ENCODE measurements around the gene TBC1D4.

TBC1D4 gene

GRCh38 chr13:75494491-75494890, 12.5 kb upstream of the TBC1D4 start:
- no peak overlapping the region for H3K4me3 ChIP-seq (ENCODE audit: low read length)
- no peak for TF ChIP-seq ZNF274 (IDR thresholded peaks at IDR 0.05; ENCODE audit: low read depth, low read length)

- no peak overlapping the region for H3K4me3 ChIP-seq (ENCODE audit: low read length)
- TF ChIP-seq ZNF274 (IDR thresholded peaks at IDR 0.05; ENCODE audit: low read depth, low read length) = no peak
Observed at GRCh38 chr13:75493156-75493555, 11.2 kb upstream of the TBC1D4 start.

- TF ChIP-seq ZNF274 (IDR thresholded peaks at IDR 0.05; ENCODE audit: low read depth, low read length) = no peak
Observed at GRCh38 chr13:75492389-75492788, 10.4 kb upstream of the TBC1D4 start.

GRCh38 chr13:75491376-75491775, 9.4 kb upstream of the TBC1D4 start:
- no peak overlapping the region for H3K4me3 ChIP-seq (ENCODE audit: low read length)

More at GRCh38 chr13:75492389-75492788, 10.4 kb upstream of the TBC1D4 start:
- no peak overlapping the region for H3K4me3 ChIP-seq (ENCODE audit: low read length)

GRCh38 chr13:75489502-75490263, 7.7 kb upstream of the TBC1D4 start:
- no peak for TF ChIP-seq ZNF274 (IDR thresholded peaks at IDR 0.05; ENCODE audit: low read depth, low read length)
- H3K4me3 ChIP-seq (ENCODE audit: low read length) = peak overlapping the region; percentile 23; the same call in 1 of the 2 replicates

More at GRCh38 chr13:75491376-75491775, 9.4 kb upstream of the TBC1D4 start:
- TF ChIP-seq ZNF274 (IDR thresholded peaks at IDR 0.05; ENCODE audit: low read depth, low read length) = no peak

- TF ChIP-seq ZNF274 (IDR thresholded peaks at IDR 0.05; ENCODE audit: low read depth, low read length) = no peak
- no peak overlapping the region for H3K4me3 ChIP-seq (ENCODE audit: low read length)
Observed at GRCh38 chr13:75486146-75487062, 4.4 kb upstream of the TBC1D4 start.

- no peak overlapping the region for H3K4me3 ChIP-seq (ENCODE audit: low read length)
- no peak for TF ChIP-seq ZNF274 (IDR thresholded peaks at IDR 0.05; ENCODE audit: low read depth, low read length)
Observed at GRCh38 chr13:75485286-75486062, 3.5 kb upstream of the TBC1D4 start.

- no peak for TF ChIP-seq ZNF274 (IDR thresholded peaks at IDR 0.05; ENCODE audit: low read depth, low read length)
- 0 out of 2 replicates have a peak overlapping the region, but pooled peaks have one; percentile 64 for H3K4me3 ChIP-seq (ENCODE audit: low read length)
Observed at GRCh38 chr13:75482820-75483079, 781 bp upstream of the TBC1D4 start.

GRCh38 chr13:75481176-75482069, 546 bp downstream of the TBC1D4 start:
- no peak for TF ChIP-seq ZNF274 (IDR thresholded peaks at IDR 0.05; ENCODE audit: low read depth, low read length)

GRCh38 chr13:75480671-75481175, 1.2 kb downstream of the TBC1D4 start:
- TF ChIP-seq ZNF274 (IDR thresholded peaks at IDR 0.05; ENCODE audit: low read depth, low read length) = no peak
- peak overlapping the region; percentile 64 for H3K4me3 ChIP-seq (ENCODE audit: low read length)

More at GRCh38 chr13:75481176-75482069, 546 bp downstream of the TBC1D4 start:
- H3K4me3 ChIP-seq (ENCODE audit: low read length) = peak overlapping the region; percentile 64

- no peak for TF ChIP-seq ZNF274 (IDR thresholded peaks at IDR 0.05; ENCODE audit: low read depth, low read length)
- peak overlapping the region; percentile 64; the same call in 1 of the 2 replicates for H3K4me3 ChIP-seq (ENCODE audit: low read length)
Observed at GRCh38 chr13:75479102-75479740, 2.7 kb downstream of the TBC1D4 start.

GRCh38 chr13:75478659-75479058, 3.3 kb downstream of the TBC1D4 start:
- no peak for TF ChIP-seq ZNF274 (IDR thresholded peaks at IDR 0.05; ENCODE audit: low read depth, low read length)
- H3K4me3 ChIP-seq (ENCODE audit: low read length) = no peak overlapping the region
